ENCODE measurements around the gene SERPINA4. TPM values are rescaled to one million over a fixed set of nuclear protein-coding genes. Genes with fewer than 3 reads are reported as not detected.
A peak's percentile ranks its signal among the peaks of the same experiment; 100 is the strongest.

The SERPINA4 gene
- total and polyA plus RNA-seq, 2 of the 8 experiments (the other 6 are each of a cell fraction or from before 2014, with no cell fraction given): not detected

DNA sequence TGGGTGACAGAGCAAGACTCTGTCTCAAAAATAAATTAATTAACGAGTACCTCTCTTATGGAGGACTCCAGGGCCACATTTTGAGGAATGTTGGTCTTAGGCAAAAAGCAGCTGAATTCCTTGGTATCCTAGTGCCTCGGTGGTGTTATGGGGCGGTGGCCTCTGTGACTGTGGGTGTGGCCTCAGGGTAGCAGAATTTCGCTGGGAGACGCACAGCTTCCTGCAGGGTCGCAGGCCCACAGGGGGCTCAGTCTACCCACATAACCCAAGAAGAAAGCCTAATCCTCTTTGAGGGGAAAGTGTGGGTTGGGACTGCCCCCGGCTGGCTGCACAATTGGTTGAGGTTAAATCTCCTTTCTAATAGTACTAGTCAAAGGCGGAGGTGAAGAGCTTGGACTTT, 11.2 kb upstream of the SERPINA4 start:
- H3K23ac ChIP-seq (ENCODE audit: insufficient read length): no peak overlapping the region
- H3K79me2 ChIP-seq (ENCODE audit: control insufficient read depth in 1 of 2, insufficient read depth in 2 of 2, low read length in 2 of 2): no peaks in the 10 kb centered on the region
- no peak overlapping the region for H2BK120ac ChIP-seq (replicated peaks; ENCODE audit: low read depth, low read length)
- H3K36me3 ChIP-seq (ENCODE audit: control insufficient read depth in 2 of 4, insufficient read depth in 4 of 4, low read length in 3 of 4): no peaks in the 10 kb centered on the region
- no peak overlapping the region for H2AFZ ChIP-seq (ENCODE audit: low read length)
- no peaks in the 10 kb centered on the region for H3K79me1 ChIP-seq (ENCODE audit: low read depth, low read length)
- POLR2A ChIA-PET (ENCODE audit: partially characterized antibody): no interaction called here
- no peaks in the 10 kb centered on the region for H4K20me1 ChIP-seq (replicated peaks in 1 of 2; ENCODE audit: control insufficient read depth in 1 of 2, insufficient read depth in 2 of 2, low read length in 2 of 2)
- WGBS, 2 experiments (ENCODE audit: extremely low coverage in 1 of 2, insufficient coverage in 1 of 2, insufficient read length in 1 of 2, insufficient replicate concordance in 2 of 2, low coverage in 1 of 2, low lambda C conversion rate in 2 of 2, missing lambda C conversion rate in 1 of 2): 79% methylated on average over 8 of the region's 8 CpGs; no CpG with 5 or more reads in 1 of the 2 experiments
- no peak overlapping the region for H2BK20ac ChIP-seq (ENCODE audit: low read length)
- no peak overlapping the region for H2AK5ac ChIP-seq (ENCODE audit: low read depth, low read length)
- DNase-seq (ENCODE audit: low read depth in 1 of 2, low spot score in 2 of 2): peak in 1 of 2 experiments; percentile 46
- H3K4me2 ChIP-seq (ENCODE audit: insufficient read depth in 1 of 2, low read depth in 2 of 2, low read length in 2 of 2): no peak overlapping the region
- peaks cover 0 to 3% (median 1%) of the 10 kb centered on the region in 4 experiments; a peak in 6 of 7 replicates for H3K4me1 ChIP-seq (replicated peaks in 1 of 4; ENCODE audit: control insufficient read depth in 3 of 4, insufficient read depth in 4 of 4, low read length in 3 of 4)
- H3K9me3 ChIP-seq (ENCODE audit: insufficient read depth in 2 of 2, low read depth in 1 of 2, low read length in 1 of 2): no peaks in the 10 kb centered on the region
- no peak overlapping the region for H4K8ac ChIP-seq (ENCODE audit: extremely low read depth, insufficient read depth, low read length)
- H3K9ac ChIP-seq (replicated peaks in 1 of 4; ENCODE audit: extremely low read depth in 1 of 4, low read depth in 3 of 4, low read length in 3 of 4): no peak overlapping the region
- no peak overlapping the region for H3K56ac ChIP-seq (replicated peaks; ENCODE audit: insufficient read length, low read depth, low read length)
- no peak overlapping the region for H2BK5ac ChIP-seq (ENCODE audit: low read depth, low read length)
- no peaks in the 10 kb centered on the region for H3K23me2 ChIP-seq (ENCODE audit: low read depth, low read length)
- H4K91ac ChIP-seq (replicated peaks; ENCODE audit: insufficient read length, low read length): no peak overlapping the region
- H4K5ac ChIP-seq (ENCODE audit: insufficient read length, low read depth, low read length): no peak overlapping the region
- H2BK15ac ChIP-seq (ENCODE audit: low read length): no peak overlapping the region
- TF ChIP-seq RAD21 (IDR thresholded peaks at IDR 0.05 in 1 of 2, conservative IDR thresholded peaks at IDR 0.05 in 1 of 2; ENCODE audit: low read depth in 2 of 2, low read length in 2 of 2) (peak; percentile 13 to 37; a peak in 2 of 4 replicates), SUZ12 (IDR thresholded peaks at IDR 0.05; ENCODE audit: low read length) (no peak), SRF (IDR thresholded peaks at IDR 0.05; ENCODE audit: low read depth, low read length) (no peak), ASH2L (IDR thresholded peaks at IDR 0.05; ENCODE audit: low read length) (no peak), FOSL1 (IDR thresholded peaks at IDR 0.05; ENCODE audit: insufficient read depth, low read depth, low read length) (no peak), HDAC6 (IDR thresholded peaks at IDR 0.05; ENCODE audit: low read depth, low read length) (no peak), KDM4A (IDR thresholded peaks at IDR 0.05; ENCODE audit: low read depth, low read length, severe bottlenecking) (no peak), HDAC2 (IDR thresholded peaks at IDR 0.05; ENCODE audit: borderline replicate concordance in 1 of 2, low read depth in 2 of 2, low read length in 2 of 2) (no peak), POLR2AphosphoS5 (IDR thresholded peaks at IDR 0.05; ENCODE audit: low read depth, low read length) (no peak)
- TF ChIP-seq, protein P1, sequence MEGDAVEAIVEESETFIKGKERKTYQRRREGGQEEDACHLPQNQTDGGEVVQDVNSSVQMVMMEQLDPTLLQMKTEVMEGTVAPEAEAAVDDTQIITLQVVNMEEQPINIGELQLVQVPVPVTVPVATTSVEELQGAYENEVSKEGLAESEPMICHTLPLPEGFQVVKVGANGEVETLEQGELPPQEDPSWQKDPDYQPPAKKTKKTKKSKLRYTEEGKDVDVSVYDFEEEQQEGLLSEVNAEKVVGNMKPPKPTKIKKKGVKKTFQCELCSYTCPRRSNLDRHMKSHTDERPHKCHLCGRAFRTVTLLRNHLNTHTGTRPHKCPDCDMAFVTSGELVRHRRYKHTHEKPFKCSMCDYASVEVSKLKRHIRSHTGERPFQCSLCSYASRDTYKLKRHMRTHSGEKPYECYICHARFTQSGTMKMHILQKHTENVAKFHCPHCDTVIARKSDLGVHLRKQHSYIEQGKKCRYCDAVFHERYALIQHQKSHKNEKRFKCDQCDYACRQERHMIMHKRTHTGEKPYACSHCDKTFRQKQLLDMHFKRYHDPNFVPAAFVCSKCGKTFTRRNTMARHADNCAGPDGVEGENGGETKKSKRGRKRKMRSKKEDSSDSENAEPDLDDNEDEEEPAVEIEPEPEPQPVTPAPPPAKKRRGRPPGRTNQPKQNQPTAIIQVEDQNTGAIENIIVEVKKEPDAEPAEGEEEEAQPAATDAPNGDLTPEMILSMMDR (IDR thresholded peaks at IDR 0.05; ENCODE audit: control extremely low read depth in 1 of 3, insufficient read depth in 1 of 3, low read depth in 1 of 3, low read length in 3 of 3): peak in 1 of 3 experiments; percentile 20; a peak in 1 of 4 replicates
- no peak overlapping the region for H3K27ac ChIP-seq (ENCODE audit: low read depth, low read length)
- no peak overlapping the region for H3K4ac ChIP-seq (replicated peaks; ENCODE audit: insufficient read length, low read depth, low read length)
- no peak overlapping the region for H3K4me3 ChIP-seq (ENCODE audit: extremely low read depth in 1 of 4, insufficient read depth in 2 of 4, low read depth in 3 of 4, low read length in 4 of 4)
- CTCF ChIA-PET (ENCODE audit: partially characterized antibody): interaction anchor here (0.6 to 5.5 kb wide), 20 partner anchors 10 to 884 kb away, joined by 3 to 53 read pairs (median 5); partner anchors contain the start of genes SERPINA4 and SERPINA6
- no peak overlapping the region for H3K18ac ChIP-seq (ENCODE audit: extremely low read depth, low read length)
- FAIRE-seq: no peak
- no peak overlapping the region for H2BK12ac ChIP-seq (ENCODE audit: low read depth, low read length)
- no peaks in the 10 kb centered on the region for H3K27me3 ChIP-seq (replicated peaks in 1 of 4; ENCODE audit: control insufficient read depth in 3 of 4, extremely low read depth in 1 of 4, insufficient read depth in 3 of 4, low read length in 3 of 4)
- no peak overlapping the region for H3K14ac ChIP-seq (ENCODE audit: insufficient read length)

All from H1 (cell line).